Pancreas (tissue), 10 donors: ENCODE data around the gene ZNF787. TPM values are rescaled to one million over a fixed set of nuclear protein-coding genes. Genes with fewer than 3 reads are reported as not detected.

Experiments used
- ATAC-seq, 4 donors: fragments of 200-7000 bp; cut with Tn5 transposase; one replicate each; pipeline versions ENCODE4 v1.8.0 to v1.9.1; 2020; ENCODE audit warnings: mild to moderate bottlenecking in 4 of 4, moderate library complexity in 4 of 4
- DNase-seq, 6 donors: peaks; one replicate each; pipeline ENCODE4 v3.0.0-alpha.2; 2020
- FAIRE-seq: peaks from 2 replicates; lab custom pipeline; 2012; peaks lifted over from hg19 to GRCh38; lab: Jason Lieb, UNC
- H3K27ac ChIP-seq, 4 donors: fragments of 200-600 bp; sonication (generic); 1 replicate in 3 of 4; 2 replicates in 1 of 4; pipeline versions ENCODE4 v1.5.0 to v1.8.0; 2020
- H3K27me3 ChIP-seq, 4 donors: fragments of 200-600 bp; one replicate each; pipeline ENCODE4 v1.8.0; 2021
- H3K36me3 ChIP-seq, 3 donors: fragments of 200-600 bp; sonication (generic) in 1 of 3; one replicate each; pipeline versions ENCODE4 v1.5.0 to v1.8.0; 2020 to 2021
- H3K4me1 ChIP-seq, 3 donors: fragments of 200-600 bp; one replicate each; pipeline ENCODE4 v1.8.0; 2021
- H3K4me3 ChIP-seq, 4 donors: fragments of 200-600 bp; sonication (generic) in 2 of 4; one replicate each; pipeline versions ENCODE4 v1.5.0 to v1.8.0; 2020 to 2021
- H3K9me3 ChIP-seq, 4 donors: fragments of 200-600 bp; one replicate each; pipeline ENCODE4 v1.8.0; 2021
- WGBS, 2 donors: extraction: QIAGEN DNeasy Blood & Tissue Kit; methylation state at CpG; one replicate each; pipeline ENCODE4 v1.1.7; 2013; 5-methylcytosine and 5-hydroxymethylcytosine counted together
- intact Hi-C, 3 donors: fragments of 100-400 bp; cut with DNase I; formaldehyde crosslinking; loops; one replicate each; pipeline versions ENCODE4 v1.11.1 to v1.14.2; 2022
- polyA plus RNA-seq, 2 donors: library from polyadenylated mRNA; stranded (reverse); fragments of 200-250 nt; gene quantifications; one replicate each; pipeline ENCODE4 v1.2.3, GENCODE V29; 2013
- total RNA-seq, 6 donors: library from RNA; stranded (reverse); fragmentation: NEBNext Ultra II Directional in 4 of 6; extraction: Animal tissue kit (Norgen Biotek cat#: 25700) in 4 of 6; gene quantifications; one replicate each; pipeline versions ENCODE4 v1.2.1 to v1.2.4, GENCODE V29; 2021 to 2023
- TF ChIP-seq, protein P1 (sequence below), 4 donors: fragments of 200-600 bp; sonication (generic) in 3 of 4; IDR thresholded peaks; one replicate each; pipeline versions ENCODE4 v1.5.0 to v1.8.0; 2021; ENCODE audit warnings: antibody characterized with exemption in 4 of 4
- donor health status: healthy with polysubstance abuse.
- donor health status: DM: no; HTN: no; CAD: no; lungs with moderate emphysema.
- donor health status: DM: no; HTN: no; CAD: no.
- donor health status: control.
- donor health status: control.
- donor health status: Bipolar disorder and iron deficiency.
- donor health status: DM: yes; HTN: yes; CAD: no.
- donor health status: DM: no; HTN: no; CAD: no.
- donor health status: DM: no; HTN: no; CAD: no.
- donor health status: DM: yes; HTN: yes; CAD: no.

Gene ZNF787
- total and polyA plus RNA-seq, 8 donors: 13.6 to 41.9 (median 25.6) TPM

DNA sequence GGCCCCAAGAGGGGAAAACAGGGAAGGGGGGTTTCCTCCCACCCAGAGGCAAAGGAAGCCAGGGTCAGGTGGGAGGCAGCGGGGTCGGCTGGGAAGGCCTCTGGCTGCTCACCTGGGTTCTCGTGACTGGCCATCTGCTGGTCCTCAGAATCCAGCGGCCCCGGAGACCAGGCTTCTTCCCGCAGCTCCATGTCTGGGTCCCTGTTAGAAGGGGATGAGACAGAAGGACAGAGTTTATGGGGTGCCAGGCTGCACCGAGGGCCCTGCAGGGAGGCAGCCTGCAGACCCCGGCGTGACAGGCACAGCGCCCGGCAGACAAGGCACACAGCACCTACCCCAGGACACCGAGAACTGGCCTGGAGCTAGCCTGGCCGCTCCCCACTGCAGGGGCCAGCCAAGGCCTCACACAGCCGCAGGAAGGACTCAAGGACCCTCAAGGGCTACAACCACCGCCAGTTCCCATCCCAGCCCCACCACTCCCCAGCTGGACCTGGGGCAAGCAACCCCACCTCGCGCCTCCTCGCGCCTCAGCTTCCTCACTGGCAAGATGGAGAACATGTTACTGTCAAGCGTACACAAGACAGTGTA lies 18.0 kb downstream of the ZNF787 start:
- ATAC-seq (no peak), DNase-seq (peak in 1 of 6 donors; percentile 65), FAIRE-seq (no peak)
- intact Hi-C loops: loop anchor here (5.0 to 10.0 kb wide), 3 partner anchors 52 to 74 kb away; partner anchors contain the start of gene GALP (in 1 of the 3)
- Histone ChIP-seq H3K4me3 (no peak overlapping the region), H3K27ac (no peak overlapping the region), H3K9me3 (no peaks in the 10 kb centered on the region), H3K4me1 (peaks cover 4 to 7% (median 5%) of the 10 kb centered on the region in 3 donors), H3K27me3 (no peaks in the 10 kb centered on the region), H3K36me3 (peaks cover 0 to 12% (median 4%) of the 10 kb centered on the region in 3 donors)
- TF ChIP-seq, protein P1, sequence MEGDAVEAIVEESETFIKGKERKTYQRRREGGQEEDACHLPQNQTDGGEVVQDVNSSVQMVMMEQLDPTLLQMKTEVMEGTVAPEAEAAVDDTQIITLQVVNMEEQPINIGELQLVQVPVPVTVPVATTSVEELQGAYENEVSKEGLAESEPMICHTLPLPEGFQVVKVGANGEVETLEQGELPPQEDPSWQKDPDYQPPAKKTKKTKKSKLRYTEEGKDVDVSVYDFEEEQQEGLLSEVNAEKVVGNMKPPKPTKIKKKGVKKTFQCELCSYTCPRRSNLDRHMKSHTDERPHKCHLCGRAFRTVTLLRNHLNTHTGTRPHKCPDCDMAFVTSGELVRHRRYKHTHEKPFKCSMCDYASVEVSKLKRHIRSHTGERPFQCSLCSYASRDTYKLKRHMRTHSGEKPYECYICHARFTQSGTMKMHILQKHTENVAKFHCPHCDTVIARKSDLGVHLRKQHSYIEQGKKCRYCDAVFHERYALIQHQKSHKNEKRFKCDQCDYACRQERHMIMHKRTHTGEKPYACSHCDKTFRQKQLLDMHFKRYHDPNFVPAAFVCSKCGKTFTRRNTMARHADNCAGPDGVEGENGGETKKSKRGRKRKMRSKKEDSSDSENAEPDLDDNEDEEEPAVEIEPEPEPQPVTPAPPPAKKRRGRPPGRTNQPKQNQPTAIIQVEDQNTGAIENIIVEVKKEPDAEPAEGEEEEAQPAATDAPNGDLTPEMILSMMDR (IDR thresholded peaks at IDR 0.05): no peak
- 86 to 87% methylated on average over 20 of the region's 20 CpGs for WGBS, 2 donors

DNA sequence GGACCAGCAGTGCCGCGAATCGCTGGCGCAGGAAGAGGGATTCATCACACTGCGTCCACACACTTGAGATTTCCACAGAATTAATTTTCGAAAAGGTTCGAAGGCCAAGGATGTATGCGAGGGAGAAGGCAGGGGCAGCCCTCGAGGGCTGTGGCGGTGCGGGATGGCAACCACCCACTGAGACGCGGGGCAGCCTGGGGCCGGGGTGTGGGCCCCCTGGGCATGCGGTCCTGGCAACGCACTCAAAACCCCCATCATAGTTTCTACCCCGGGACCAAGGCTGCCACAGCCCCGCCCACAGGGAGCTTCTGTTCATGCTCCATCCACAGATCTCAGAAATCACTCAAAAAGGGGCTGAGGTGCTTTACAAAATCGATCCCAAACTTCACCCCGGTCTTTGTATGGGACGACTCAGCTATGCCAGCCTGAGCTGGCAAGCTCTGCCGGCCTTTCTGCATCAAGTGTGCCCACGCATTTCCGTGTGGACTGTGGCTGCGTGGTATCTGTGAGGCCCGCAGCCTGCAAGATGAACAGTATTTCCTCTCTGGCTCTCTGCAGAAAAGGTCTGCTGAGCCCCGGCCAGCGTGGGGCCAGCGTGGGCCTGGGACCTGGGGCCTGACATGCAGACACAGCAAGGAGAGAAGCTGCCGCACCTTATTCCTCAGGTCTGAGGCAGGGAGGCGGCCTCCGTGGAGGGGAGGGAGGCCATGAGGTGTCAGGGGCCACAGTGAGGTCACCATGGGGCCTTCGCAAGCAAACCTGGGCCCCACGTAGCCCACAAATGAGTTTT lies 19.2 kb downstream of the ZNF787 start:
- Histone ChIP-seq H3K36me3 (peaks cover 0 to 12% (median 4%) of the 10 kb centered on the region in 3 donors), H3K4me1 (peaks cover 4 to 7% (median 5%) of the 10 kb centered on the region in 3 donors), H3K27me3 (no peaks in the 10 kb centered on the region), H3K4me3 (no peak overlapping the region), H3K27ac (no peak overlapping the region), H3K9me3 (no peaks in the 10 kb centered on the region)
- ATAC-seq: no peak
- intact Hi-C loops: loop anchor here (5.0 to 10.0 kb wide), 3 partner anchors 53 to 75 kb away; partner anchors contain the start of gene GALP (in 1 of the 3)
- no peak for FAIRE-seq
- 88 to 89% methylated on average over 34 of the region's 34 CpGs for WGBS, 2 donors
- TF ChIP-seq, protein P1 (IDR thresholded peaks at IDR 0.05): no peak
- peak in 1 of 6 donors; percentile 46 for DNase-seq

DNA sequence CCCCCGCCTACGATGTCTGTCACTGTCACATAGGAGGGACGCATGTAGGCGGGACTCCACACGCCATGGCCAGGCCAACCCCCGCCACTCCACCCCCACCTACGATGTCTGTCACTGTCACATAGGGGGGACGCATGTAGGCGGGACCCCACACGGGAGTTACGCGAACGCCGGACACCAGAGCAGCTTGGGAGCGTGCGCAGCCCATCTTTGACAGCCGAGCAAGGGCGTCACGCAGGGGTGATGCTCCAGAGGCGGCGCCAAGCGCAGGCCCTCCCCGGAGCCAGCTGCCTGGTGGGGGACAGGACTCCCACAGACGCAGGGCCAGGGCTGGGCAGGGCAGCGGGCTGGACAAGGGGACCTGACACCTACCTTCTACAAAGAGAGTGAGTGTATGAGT lies 20.0 kb downstream of the ZNF787 start:
- DNase-seq: peak in 1 of 6 donors; percentile 60

DNA sequence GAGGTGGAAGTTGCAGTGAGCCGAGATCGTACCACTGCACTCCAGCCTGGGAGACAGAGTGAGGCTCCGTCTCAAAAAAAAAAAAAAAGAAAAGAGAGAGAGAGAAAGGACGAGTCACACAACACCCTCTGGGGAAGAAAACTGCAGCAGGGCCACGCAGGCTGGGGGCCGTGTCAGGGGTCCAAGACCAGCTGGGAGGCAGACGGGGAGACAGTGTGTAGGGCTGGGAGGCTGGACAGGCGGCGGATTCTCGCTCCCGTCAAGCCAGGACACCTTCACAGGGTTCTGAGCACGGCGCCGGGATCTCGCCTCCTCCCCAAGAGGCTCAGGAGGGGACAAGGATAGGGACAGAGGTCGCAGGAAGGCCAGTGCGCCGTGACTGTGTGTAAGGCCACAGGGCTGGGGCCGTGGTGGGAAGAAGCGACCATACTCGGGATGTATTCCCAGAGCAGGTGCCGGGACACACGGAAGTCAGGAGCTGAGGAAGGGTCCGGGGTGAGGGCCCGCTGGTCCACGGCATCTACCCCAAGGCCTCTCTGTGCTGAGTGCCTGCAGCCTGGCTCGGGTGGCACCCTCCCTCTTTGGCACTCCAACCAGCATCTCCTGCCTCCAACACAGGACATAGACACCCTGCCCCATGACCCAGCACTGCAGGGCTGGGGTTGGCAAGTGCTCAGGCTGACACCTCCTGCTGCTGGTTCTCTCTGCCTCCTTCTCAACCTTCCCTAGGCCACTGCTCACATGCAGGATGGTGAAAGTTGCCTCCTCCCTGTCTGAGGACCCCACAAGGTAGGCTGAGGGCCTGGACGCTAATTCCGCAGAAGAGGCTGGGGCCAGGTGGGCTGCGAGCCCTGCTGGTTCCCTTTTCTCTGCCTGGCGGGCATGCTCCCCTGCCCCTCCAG lies 21.2 kb downstream of the ZNF787 start:
- TF ChIP-seq, protein P1 (IDR thresholded peaks at IDR 0.05): no peak
- H3K36me3 ChIP-seq: peaks cover 0 to 12% (median 4%) of the 10 kb centered on the region in 3 donors
- ATAC-seq (no peak), FAIRE-seq (no peak), DNase-seq (peak in 1 of 6 donors; percentile 64)
- no peaks in the 10 kb centered on the region for H3K9me3 ChIP-seq
- no peaks in the 10 kb centered on the region for H3K27me3 ChIP-seq
- intact Hi-C loops: loop anchor here (5.0 to 10.0 kb wide), 3 partner anchors 55 to 77 kb away; partner anchors contain the start of gene GALP (in 1 of the 3)
- H3K4me3 ChIP-seq: no peak overlapping the region
- no peak overlapping the region for H3K27ac ChIP-seq
- 93 to 94% methylated on average over 28 to 31 of the region's 31 CpGs for WGBS, 2 donors
- H3K4me1 ChIP-seq: no peaks in the 10 kb centered on the region

More for the DNA sequence above, 20.0 kb downstream of the ZNF787 start:
- no peaks in the 10 kb centered on the region for H3K27me3 ChIP-seq
- 86 to 89% methylated on average over 25 of the region's 25 CpGs for WGBS, 2 donors
- H3K4me3 ChIP-seq: no peak overlapping the region
- peaks cover 4 to 7% (median 5%) of the 10 kb centered on the region in 3 donors for H3K4me1 ChIP-seq
- no peak overlapping the region for H3K27ac ChIP-seq
- peaks cover 0 to 12% (median 4%) of the 10 kb centered on the region in 3 donors for H3K36me3 ChIP-seq
- intact Hi-C loops: loop anchor here (5.0 to 10.0 kb wide), 3 partner anchors 54 to 76 kb away; partner anchors contain the start of gene GALP (in 1 of the 3)
- TF ChIP-seq, protein P1 (IDR thresholded peaks at IDR 0.05): no peak
- H3K9me3 ChIP-seq: no peaks in the 10 kb centered on the region
- FAIRE-seq (no peak), ATAC-seq (no peak)
